GOT3 (cell line): ENCODE data around the gene ULK1.
A peak's percentile ranks its signal among the peaks of the same experiment; 100 is the strongest.

Experiments used
- DNase-seq: peaks from one replicate; lab custom pipeline; 2025; ENCODE audit warnings: mixed read lengths; lab: John Stamatoyannopoulos, UW

Gene ULK1

DNA sequence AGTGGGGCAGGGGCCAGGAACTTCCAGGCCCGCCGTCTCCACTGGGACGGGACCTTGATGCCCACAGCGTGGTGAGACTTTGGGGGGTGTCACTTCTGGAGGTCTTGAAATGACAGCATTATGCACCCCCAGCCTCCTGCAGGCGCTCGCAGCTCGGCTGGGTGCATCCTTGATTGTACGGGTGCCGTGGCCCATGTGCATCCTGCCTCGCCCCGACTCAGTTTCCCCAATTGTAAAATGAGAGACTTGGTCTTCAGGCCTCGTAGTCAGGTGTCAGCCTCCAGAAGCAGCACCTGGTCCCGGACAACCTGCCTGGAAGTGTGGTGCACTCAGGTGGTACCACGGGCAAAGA, 25.7 kb downstream of the ULK1 start:
- no peak for DNase-seq

GRCh38 chr12:131920902-131921840, 26.7 kb downstream of the ULK1 start:
- DNase-seq = no peak

DNA sequence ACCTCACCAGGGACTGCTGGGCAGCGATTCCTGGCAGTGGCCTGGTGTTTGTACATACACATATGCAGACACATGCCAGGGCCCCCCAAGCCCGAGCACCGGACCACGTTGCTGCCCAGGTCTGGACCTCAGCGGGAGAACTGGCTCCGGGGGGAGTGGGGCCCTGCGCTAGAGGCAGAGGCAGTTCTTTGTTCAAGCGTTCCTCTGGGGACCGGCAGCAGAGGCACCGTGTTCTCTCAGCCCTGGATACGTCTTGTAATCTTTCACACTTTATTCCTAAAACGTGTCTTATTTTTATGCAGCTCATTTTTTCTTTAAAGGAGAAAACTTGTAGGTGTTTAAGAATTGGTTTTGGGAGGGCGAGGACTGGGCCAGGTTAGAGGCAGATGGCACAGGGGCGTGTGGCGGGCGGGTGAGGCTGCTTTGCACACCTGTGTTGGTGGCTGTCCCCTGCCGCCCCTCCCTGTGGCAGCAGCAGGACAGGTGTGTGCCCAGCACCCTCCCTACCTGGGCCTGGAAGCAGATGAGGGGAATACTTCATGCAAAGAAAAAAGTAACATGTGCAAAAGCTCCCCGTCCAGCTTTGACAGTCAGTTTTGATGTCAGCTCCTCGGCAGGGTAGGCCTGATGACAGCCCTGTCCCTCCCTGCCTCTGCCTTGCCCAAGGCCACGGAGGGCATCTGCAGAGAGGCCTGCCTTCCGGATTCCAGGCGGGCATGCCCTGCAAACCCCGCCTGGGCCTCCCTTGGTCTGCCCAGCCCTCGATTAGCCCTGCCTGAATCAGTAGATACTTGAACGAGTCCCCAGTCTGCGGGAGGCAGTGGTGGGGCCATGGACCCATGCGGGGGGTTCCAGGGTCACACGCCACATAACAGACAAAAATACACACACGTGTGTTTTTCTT, 27.7 kb downstream of the ULK1 start:
- DNase-seq = no peak

- no peak for DNase-seq
Observed at GRCh38 chr12:131922772-131923171, 28.4 kb downstream of the ULK1 start.

GRCh38 chr12:131923260-131923659, 28.8 kb downstream of the ULK1 start:
- no peak for DNase-seq

DNA sequence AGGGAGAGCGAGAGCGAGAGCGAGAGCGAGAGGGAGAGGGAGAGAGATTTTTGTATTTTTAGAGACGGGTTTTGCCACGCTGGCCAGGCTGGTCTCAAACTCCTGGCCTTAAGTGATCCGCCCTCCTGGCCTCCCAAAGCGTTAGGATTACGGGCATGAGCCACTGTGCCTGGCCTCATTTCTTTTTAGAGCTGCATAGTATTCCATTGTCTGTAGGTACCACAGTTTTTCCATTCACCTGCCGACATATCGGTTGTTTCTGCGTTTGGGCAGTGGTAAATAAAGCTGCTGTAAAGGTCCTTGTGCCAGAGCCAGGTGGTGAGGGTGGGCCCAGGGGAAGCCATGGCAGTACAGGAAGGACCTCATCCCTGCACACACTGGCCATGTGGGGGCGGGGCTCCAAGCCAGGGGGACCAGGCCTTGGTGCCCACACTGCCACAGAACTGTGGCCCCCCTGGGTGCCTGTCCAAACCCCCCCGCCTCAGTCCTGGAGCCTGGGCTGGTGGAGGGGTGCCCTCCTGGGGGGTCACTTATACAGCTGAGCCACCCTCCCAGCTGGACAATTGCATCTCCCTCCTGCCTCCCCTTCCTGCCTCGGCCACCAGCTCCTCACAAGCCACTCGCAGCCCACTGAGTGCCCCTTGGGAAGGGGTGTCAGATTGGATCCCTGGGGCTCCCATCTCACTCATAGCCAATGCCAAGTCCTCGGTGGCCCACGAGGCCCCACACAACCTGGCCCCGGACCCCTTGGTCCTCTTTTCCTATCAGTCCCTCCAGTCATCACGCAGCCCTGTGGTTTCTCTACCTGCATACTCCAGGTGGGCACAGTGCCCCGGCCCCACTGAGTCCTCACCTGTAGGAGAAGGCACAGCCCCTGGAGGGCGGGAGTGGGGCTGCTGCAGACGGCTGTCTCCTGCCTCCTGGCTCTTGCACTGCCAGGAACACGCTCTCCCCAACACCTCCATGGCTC, 33.0 kb downstream of the ULK1 start:
- no peak for DNase-seq

GRCh38 chr12:131928080-131928710, 33.8 kb downstream of the ULK1 start:
- DNase-seq = no peak

DNA sequence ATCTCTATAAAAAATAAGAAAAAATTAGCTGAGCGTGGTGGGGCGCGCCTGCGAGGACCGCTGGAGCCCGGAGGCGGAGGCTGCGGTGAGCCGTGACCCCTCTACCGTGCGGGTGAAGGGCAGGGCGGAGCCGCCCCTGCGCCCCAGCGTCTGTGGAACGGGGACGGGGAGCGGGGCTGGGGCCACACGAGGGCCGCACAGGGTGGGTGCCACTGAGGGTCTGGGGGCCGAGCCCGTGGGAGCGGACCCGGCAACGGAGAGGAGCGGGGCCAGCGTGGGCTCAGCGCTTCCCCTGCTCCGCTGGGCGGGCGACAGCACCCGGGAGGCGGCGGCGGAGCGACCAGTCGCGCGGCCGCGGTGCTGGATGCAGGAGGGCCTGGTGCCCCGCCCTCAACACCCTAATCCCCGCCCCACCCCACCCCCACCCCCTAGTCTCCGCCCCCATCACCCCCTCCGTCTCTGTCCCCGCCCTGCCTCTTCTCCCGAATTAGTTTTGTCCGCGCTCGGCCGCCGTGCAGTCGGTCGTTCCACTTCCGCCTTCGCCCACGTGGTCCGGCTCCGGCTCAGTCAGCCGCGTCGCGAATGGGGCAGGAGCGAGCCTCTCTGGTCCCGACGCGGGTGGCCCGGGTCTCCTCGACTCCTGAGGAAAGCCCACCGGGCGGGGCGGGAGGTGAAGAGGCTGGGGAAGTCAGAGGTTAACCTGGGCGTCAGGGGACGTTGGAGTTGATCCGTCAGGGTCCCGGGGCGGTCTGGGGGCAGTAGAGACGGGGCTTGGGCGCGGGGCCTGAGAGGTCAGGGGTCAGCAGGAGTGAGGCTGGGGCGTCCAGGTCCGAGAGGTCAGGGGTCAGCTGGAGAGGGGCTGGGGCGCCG, 34.5 kb downstream of the ULK1 start, which contains the start of gene PUS1:
PUS1 (plus strand) TSS at position 566 of the 870 bp plus-strand sequence. CDS start 447 bp downstream, outside the sequence.
- DNase-seq = peak; percentile 80

DNA sequence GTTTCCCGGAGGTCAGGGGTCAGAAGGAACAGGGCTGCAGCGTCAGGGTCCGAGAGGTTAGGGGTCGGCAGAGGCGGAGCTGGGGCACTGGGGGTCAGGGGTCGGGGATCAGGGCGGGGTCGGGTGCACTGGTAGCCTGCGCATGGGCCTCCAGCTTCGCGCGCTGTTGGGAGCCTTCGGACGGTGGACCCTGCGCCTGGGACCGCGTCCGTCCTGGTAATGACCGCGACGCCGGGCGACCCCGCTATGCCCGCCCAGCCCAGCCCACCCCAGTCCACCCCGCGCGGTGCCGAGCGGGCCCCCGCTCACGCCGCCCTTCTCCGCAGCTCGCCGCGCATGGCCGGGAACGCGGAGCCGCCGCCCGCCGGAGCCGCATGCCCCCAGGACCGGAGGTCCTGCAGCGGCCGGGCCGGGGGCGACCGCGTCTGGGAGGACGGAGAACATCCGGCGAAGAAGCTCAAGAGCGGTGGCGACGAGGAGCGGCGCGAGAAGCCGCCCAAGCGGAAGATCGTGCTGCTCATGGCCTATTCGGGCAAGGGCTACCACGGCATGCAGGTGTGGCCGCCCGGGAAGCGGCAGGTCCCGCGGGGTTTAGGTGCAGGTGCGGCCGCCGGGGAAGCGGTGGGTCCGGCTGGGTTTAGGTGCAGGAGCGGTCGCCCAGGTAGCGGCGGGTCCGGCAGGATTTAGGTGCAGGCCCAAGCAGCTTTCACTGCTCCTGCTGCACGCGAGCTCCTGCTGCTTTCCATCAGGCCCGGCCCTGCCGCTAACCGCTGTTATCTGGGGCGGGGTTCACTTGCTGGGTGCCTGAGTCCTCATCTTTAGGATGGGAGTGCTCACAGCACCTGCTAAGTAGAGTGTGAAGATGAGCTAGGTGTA, 35.4 kb downstream of the ULK1 start:
- DNase-seq = no peak

DNA sequence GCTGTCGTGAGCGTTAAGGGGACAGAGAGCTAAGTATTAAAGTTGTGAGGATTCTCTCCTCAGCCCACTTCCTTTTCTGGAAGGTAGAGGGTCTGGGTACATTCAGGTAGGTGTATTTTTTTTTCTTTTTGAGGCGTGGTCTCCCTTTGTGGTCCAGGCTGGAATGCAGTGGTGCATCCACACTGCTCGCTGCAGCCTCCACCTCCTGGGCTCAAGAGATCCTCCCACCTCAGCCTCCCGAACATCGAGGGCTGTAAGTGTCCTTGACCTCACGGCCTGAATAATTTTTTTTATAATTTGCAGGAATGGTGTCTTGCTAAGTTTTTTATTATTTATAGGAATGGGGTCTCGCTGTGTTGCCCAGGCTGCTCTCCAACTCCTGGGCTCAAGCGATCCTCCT, 36.1 kb downstream of the ULK1 start:
- DNase-seq = no peak

GRCh38 chr12:131933387-131933786, 39.0 kb downstream of the ULK1 start:
- DNase-seq = no peak

GRCh38 chr12:131934535-131934934, 40.1 kb downstream of the ULK1 start:
- DNase-seq = no peak

- DNase-seq = no peak
Observed at GRCh38 chr12:131938082-131938481, 43.7 kb downstream of the ULK1 start.

- DNase-seq = no peak
Observed at GRCh38 chr12:131939007-131939406, 44.6 kb downstream of the ULK1 start.

DNA sequence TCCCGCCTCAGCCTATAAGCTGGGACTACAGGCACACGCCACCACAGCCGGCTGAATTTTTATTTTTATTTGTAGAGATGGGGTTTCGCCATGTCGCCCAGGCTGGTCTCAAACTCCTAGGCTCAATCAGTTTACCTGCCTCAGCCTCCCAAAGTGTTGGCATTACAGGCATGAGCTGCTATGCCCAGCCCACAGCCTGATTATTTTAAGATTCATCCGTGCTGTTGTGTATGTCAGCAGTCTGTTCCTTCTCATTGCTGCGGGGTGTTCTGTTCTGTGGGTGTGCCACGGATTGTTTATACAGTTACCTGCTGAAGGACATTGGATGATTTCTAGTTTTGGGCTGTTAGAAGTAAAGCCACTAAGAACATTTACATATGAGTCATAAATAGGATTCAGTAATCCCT, 45.7 kb downstream of the ULK1 start:
- DNase-seq = no peak

GRCh38 chr12:131941116-131941986, 46.9 kb downstream of the ULK1 start:
- DNase-seq = no peak

GRCh38 chr12:131941987-131942341, 47.5 kb downstream of the ULK1 start:
- no peak for DNase-seq

DNA sequence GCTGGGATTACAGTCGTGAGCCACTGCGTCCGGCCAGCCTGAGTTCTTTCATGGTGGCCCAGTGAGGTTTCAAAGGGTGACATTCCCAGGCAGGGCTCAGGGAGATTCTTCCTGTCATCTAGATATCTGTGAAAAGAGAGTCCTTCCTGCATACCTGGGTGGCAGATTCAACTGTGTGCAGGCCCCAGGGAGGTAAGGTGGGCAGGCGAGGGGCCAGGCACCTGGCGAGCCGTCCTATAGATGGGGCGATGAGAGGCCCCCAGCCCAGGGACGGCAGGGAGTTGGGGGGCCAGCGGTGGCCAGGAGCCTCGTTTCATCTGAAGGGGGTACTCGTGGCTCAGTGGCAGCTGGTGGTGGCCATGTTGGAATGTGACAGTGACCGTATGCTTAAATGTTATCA, 48.2 kb downstream of the ULK1 start:
- DNase-seq = no peak
